Caco-2 (cell line): Measurements from ENCODE around the gene TNRC6C. TPM values are rescaled to one million over a fixed set of nuclear protein-coding genes. Genes with fewer than 3 reads are reported as not detected.

ENCODE experiments used
- BruUV-seq: library from RNA; stranded (reverse); fragments of 400-500 nt; replicated peaks from 2 replicates; lab custom pipeline; 2021; lab: Mats Ljungman, UMichigan
- CTCF ChIA-PET: fragments of 300-600 bp; sonication (Branson Sonifier 250); formaldehyde crosslinking; loops from one replicate; lab custom pipeline; 2022; ENCODE audit warnings: antibody characterized with exemption; lab: Charles Lee
- POLR2A ChIA-PET: fragments of 300-600 bp; sonication (Branson Sonifier 250); formaldehyde crosslinking; loops from one replicate; lab custom pipeline; 2022; ENCODE audit warnings: antibody characterized with exemption; lab: Charles Lee
- DNase-seq, 2 experiments: peaks; one replicate each; pipeline versions ENCODE4 v3.0.0 to v3.0.0-alpha.2; 2020 to 2022
- H3K27me3 ChIP-seq: replicated peaks from 2 replicates; pipeline ENCODE4 v1.6.0; 2011; ENCODE audit warnings: low read length; ENCODE audit not compliant: control insufficient read depth, insufficient read depth
- H3K36me3 ChIP-seq: 2 replicates; pipeline ENCODE4 v1.5.1; 2011; ENCODE audit warnings: low read length; ENCODE audit not compliant: control insufficient read depth, insufficient read depth
- H3K4me1 ChIP-seq: fragments of 250-450 bp; sonication (Bioruptor Pico); 2 replicates; pipeline ENCODE4 v1.5.1; 2020; ENCODE audit warnings: mild to moderate bottlenecking
- H3K4me3 ChIP-seq: 2 replicates; pipeline ENCODE4 v1.5.1; 2011; ENCODE audit warnings: low read depth, mild to moderate bottlenecking, control low read depth, low read length
- H3K9me3 ChIP-seq: fragments of 250-450 bp; sonication (Bioruptor Pico); 2 replicates; pipeline ENCODE4 v1.5.1; 2020; ENCODE audit warnings: mild to moderate bottlenecking, moderate library complexity
- H3K27ac Mint-ChIP-seq: one replicate; pipeline ENCODE4 v1.8.0; 2022; ENCODE audit warnings: mixed read lengths; ENCODE audit not compliant: unreplicated experiment
- H3K27me3 Mint-ChIP-seq: one replicate; pipeline ENCODE4 v1.8.0; 2022; ENCODE audit warnings: mixed read lengths; ENCODE audit not compliant: insufficient read depth, unreplicated experiment
- H3K36me3 Mint-ChIP-seq: one replicate; pipeline ENCODE4 v1.8.0; 2022; ENCODE audit warnings: mild to moderate bottlenecking, mixed read lengths; ENCODE audit not compliant: insufficient read depth, unreplicated experiment
- H3K4me1 Mint-ChIP-seq: one replicate; pipeline ENCODE4 v1.8.0; 2022; ENCODE audit warnings: low read depth, mixed read lengths; ENCODE audit not compliant: unreplicated experiment
- H3K4me3 Mint-ChIP-seq: one replicate; pipeline ENCODE4 v1.8.0; 2022; ENCODE audit warnings: mild to moderate bottlenecking, moderate library complexity, mixed read lengths; ENCODE audit not compliant: unreplicated experiment
- H3K9me3 Mint-ChIP-seq: one replicate; pipeline ENCODE4 v1.8.0; 2022; ENCODE audit warnings: mixed read lengths; ENCODE audit not compliant: unreplicated experiment
- CTCF ChIP-seq, 2 experiments: fragments of 200-600 bp in 1 of 2; IDR thresholded peaks; 1 replicate in 1 of 2; 2 replicates in 1 of 2; pipeline versions ENCODE4 v1.5.1 to v1.8.0; 2011 to 2022; ENCODE audit warnings: antibody characterized with exemption in 1 of 2, control low read depth in 1 of 2, inconsistent platforms in 1 of 2, low read depth in 1 of 2, low read length in 1 of 2, mild to moderate bottlenecking in 1 of 2, moderate library complexity in 1 of 2; ENCODE audit not compliant: insufficient read depth in 1 of 2, severe bottlenecking in 1 of 2, unreplicated experiment in 1 of 2
- intact Hi-C: fragments of 100-400 bp; cut with micrococcal nuclease; formaldehyde crosslinking; loops from one replicate; pipeline ENCODE4 v1.10.0; 2022; ENCODE audit not compliant: unreplicated experiment
- total RNA-seq: library from RNA; stranded (reverse); gene quantifications from 2 replicates; pipeline ENCODE4 v1.2.3, GENCODE V29; 2022

The TNRC6C gene
- total RNA-seq, 1 experiment from 2014 or later, result 17.9 TPM

GRCh38 chr17:78105551-78105950 is 147.0 kb downstream of the TNRC6C start:
- no peaks in the 10 kb centered on the region for H3K27me3 ChIP-seq
- Mint-ChIP-seq H3K4me1 (no peaks in the 10 kb centered on the region), H3K36me3 (peaks cover 18% of the 10 kb centered on the region), H3K9me3 (peaks cover 14% of the 10 kb centered on the region), H3K27me3 (no peaks in the 10 kb centered on the region), H3K4me3 (no peak overlapping the region), H3K27ac (peak overlapping the region; percentile 25)
- no peak overlapping the region for H3K4me3 ChIP-seq
- ChIA-PET CTCF (interaction anchor here (0.7 to 1.0 kb wide), 3 partner anchors 21 to 71 kb away, joined by 3 to 4 read pairs (median 3); no protein-coding TSS in a partner anchor), POLR2A (no interaction called here)
- TF ChIP-seq CTCF (IDR thresholded peaks at IDR 0.05; ENCODE audit: insufficient read depth in 1 of 2, low read depth in 1 of 2, low read length in 1 of 2, severe bottlenecking in 1 of 2, unreplicated experiment in 1 of 2), result no peak
- DNase-seq, result no peak
- H3K9me3 ChIP-seq, result no peaks in the 10 kb centered on the region
- no TSS peak for BruUV-seq
- no peaks in the 10 kb centered on the region; the same call in 1 of the 2 replicates for H3K36me3 ChIP-seq
- peaks cover 7% of the 10 kb centered on the region for H3K4me1 ChIP-seq
- intact Hi-C loops, result no loop called here

GRCh38 chr17:78106211-78106610 is 147.7 kb downstream of the TNRC6C start:
- Histone ChIP-seq H3K4me3 (no peak overlapping the region), H3K4me1 (peaks cover 7% of the 10 kb centered on the region), H3K36me3 (no peaks in the 10 kb centered on the region; the same call in 1 of the 2 replicates), H3K9me3 (no peaks in the 10 kb centered on the region), H3K27me3 (no peaks in the 10 kb centered on the region)
- H3K36me3 Mint-ChIP-seq, result peaks cover 18% of the 10 kb centered on the region
- no peak overlapping the region for H3K4me3 Mint-ChIP-seq
- H3K27me3 Mint-ChIP-seq, result no peaks in the 10 kb centered on the region
- ChIA-PET POLR2A (no interaction called here), CTCF (interaction anchor here (1.0 kb wide), 2 partner anchors 21 to 70 kb away, joined by 3 to 4 read pairs; no protein-coding TSS in a partner anchor)
- intact Hi-C loops, result no loop called here
- no peak for TF ChIP-seq CTCF (IDR thresholded peaks at IDR 0.05; ENCODE audit: insufficient read depth in 1 of 2, low read depth in 1 of 2, low read length in 1 of 2, severe bottlenecking in 1 of 2, unreplicated experiment in 1 of 2)
- no peak overlapping the region for H3K27ac Mint-ChIP-seq
- no peaks in the 10 kb centered on the region for H3K4me1 Mint-ChIP-seq
- H3K9me3 Mint-ChIP-seq, result peaks cover 9% of the 10 kb centered on the region
- no peak for DNase-seq
- BruUV-seq, result TSS peak; percentile 30

- Mint-ChIP-seq H3K4me1 (peaks cover 3% of the 10 kb centered on the region), H3K27ac (no peak overlapping the region), H3K36me3 (peaks cover 11% of the 10 kb centered on the region), H3K9me3 (no peaks in the 10 kb centered on the region), H3K4me3 (no peak overlapping the region), H3K27me3 (no peaks in the 10 kb centered on the region)
- intact Hi-C loops, result no loop called here
- ChIA-PET POLR2A (no interaction called here), CTCF (no interaction called here)
- no peak for TF ChIP-seq CTCF (IDR thresholded peaks at IDR 0.05; ENCODE audit: insufficient read depth in 1 of 2, low read depth in 1 of 2, low read length in 1 of 2, severe bottlenecking in 1 of 2, unreplicated experiment in 1 of 2)
- no peak for DNase-seq
- Histone ChIP-seq H3K4me1 (peaks cover 7% of the 10 kb centered on the region), H3K27me3 (no peaks in the 10 kb centered on the region), H3K36me3 (no peaks in the 10 kb centered on the region; the same call in none of the 2 replicates), H3K4me3 (no peak overlapping the region), H3K9me3 (no peaks in the 10 kb centered on the region)
- BruUV-seq, result no TSS peak
These were observed 149.0 kb downstream of the TNRC6C start for GRCh38 chr17:78107457-78107856.
